A673 (cell line): ENCODE data around the gene ZC2HC1C.

Experiments used
- EZH2 ChIP-seq: fragments of 200-600 bp; sonication (generic); IDR thresholded peaks from 2 replicates; pipeline ENCODE4 v1.6.1; 2017; ENCODE audit warnings: borderline replicate concordance, low read depth, mild to moderate bottlenecking, mixed read lengths, antibody characterized with exemption, low read length; ENCODE audit not compliant: poor library complexity, severe bottlenecking
- TF ChIP-seq, protein P1 (sequence below): fragments of 300-800, 200-600 bp; sonication (generic); conservative IDR thresholded peaks from 2 replicates; pipeline ENCODE4 v1.5.1; 2017; ENCODE audit warnings: low read depth, mild to moderate bottlenecking, antibody characterized with exemption, low read length, moderate library complexity, mixed read lengths

GRCh38 chr14:75066691-75067090, 2.8 kb upstream of the ZC2HC1C start:
- TF ChIP-seq EZH2, result no peak
- TF ChIP-seq, protein P1, sequence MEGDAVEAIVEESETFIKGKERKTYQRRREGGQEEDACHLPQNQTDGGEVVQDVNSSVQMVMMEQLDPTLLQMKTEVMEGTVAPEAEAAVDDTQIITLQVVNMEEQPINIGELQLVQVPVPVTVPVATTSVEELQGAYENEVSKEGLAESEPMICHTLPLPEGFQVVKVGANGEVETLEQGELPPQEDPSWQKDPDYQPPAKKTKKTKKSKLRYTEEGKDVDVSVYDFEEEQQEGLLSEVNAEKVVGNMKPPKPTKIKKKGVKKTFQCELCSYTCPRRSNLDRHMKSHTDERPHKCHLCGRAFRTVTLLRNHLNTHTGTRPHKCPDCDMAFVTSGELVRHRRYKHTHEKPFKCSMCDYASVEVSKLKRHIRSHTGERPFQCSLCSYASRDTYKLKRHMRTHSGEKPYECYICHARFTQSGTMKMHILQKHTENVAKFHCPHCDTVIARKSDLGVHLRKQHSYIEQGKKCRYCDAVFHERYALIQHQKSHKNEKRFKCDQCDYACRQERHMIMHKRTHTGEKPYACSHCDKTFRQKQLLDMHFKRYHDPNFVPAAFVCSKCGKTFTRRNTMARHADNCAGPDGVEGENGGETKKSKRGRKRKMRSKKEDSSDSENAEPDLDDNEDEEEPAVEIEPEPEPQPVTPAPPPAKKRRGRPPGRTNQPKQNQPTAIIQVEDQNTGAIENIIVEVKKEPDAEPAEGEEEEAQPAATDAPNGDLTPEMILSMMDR, result no peak
